Measurements from ENCODE around the gene DDX10. TPM values are rescaled to one million over a fixed set of nuclear protein-coding genes. Genes with fewer than 3 reads are reported as not detected.

DDX10 gene
- total and polyA plus RNA-seq, 7 donors, result 12.0 to 41.0 (median 18.2) TPM

DNA sequence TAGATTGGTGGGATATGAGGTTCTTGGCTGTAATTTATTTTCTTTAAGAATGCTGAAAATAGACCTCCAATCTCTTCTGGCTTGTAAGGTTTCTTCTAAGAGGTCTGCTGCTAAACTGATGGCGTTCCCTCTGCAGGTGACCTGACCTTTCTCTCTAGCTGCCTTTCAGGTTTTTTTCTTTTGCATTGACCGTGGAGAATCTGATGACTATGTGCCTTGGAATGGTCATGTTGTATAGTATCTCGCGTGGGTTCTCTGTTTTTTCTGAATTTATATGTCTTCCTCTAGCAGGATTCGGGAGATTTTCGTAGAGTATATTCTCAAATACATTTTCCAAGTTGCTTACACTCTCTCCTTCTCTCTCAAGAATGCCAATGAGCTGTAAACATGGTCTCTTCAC, 122.2 kb downstream of the DDX10 start:
- WGBS, 2 donors, result 93 to 95% methylated on average over 6 of the region's 6 CpGs
- no peak overlapping the region for H3K27ac ChIP-seq
- H3K9me3 ChIP-seq, result no peaks in the 10 kb centered on the region
- H3K4me3 ChIP-seq, result no peak overlapping the region
- no peaks in the 10 kb centered on the region for H3K27me3 ChIP-seq
- TF ChIP-seq POLR2AphosphoS5 (IDR thresholded peaks at IDR 0.05), result no peak
- TF ChIP-seq, protein P1, sequence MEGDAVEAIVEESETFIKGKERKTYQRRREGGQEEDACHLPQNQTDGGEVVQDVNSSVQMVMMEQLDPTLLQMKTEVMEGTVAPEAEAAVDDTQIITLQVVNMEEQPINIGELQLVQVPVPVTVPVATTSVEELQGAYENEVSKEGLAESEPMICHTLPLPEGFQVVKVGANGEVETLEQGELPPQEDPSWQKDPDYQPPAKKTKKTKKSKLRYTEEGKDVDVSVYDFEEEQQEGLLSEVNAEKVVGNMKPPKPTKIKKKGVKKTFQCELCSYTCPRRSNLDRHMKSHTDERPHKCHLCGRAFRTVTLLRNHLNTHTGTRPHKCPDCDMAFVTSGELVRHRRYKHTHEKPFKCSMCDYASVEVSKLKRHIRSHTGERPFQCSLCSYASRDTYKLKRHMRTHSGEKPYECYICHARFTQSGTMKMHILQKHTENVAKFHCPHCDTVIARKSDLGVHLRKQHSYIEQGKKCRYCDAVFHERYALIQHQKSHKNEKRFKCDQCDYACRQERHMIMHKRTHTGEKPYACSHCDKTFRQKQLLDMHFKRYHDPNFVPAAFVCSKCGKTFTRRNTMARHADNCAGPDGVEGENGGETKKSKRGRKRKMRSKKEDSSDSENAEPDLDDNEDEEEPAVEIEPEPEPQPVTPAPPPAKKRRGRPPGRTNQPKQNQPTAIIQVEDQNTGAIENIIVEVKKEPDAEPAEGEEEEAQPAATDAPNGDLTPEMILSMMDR (IDR thresholded peaks at IDR 0.05), result no peak
- TF ChIP-seq EP300 (IDR thresholded peaks at IDR 0.05), result no peak
- no peak for TF ChIP-seq POLR2A (IDR thresholded peaks at IDR 0.05)
- intact Hi-C loops (cut with DNase I), result no loop called here
- DNase-seq, result no peak
- no peaks in the 10 kb centered on the region for H3K36me3 ChIP-seq
- H3K4me1 ChIP-seq, result no peaks in the 10 kb centered on the region

DNA sequence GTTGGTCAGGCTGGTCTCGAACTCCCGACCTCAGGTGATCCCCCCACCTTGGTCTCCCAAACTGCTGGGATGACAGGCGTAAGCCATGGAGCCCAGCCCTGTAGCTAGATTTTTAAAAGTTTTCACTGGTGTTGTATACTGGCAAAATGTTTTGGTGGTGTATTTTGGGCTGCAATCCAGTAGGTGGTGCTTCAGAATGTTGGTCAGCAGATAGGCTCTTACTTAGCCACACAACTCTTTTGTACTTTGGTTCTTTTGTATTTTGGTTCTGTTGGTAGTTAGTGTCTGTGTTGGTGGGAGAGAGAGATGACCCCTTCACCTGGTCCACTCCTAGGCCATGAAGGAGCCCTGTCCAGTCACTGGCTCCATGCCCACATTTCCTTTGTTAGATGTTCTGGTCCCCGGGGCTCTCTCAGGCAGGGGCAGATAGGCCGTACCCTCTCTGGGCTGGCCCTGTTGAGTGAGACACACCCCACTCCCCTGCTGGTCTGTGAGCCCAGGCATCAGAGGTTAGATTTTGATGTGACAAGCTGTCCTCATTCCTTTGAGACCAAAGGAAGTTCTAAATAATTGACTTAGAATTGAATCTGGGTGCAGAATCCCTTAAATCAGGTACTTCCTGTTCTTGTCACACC, 123.8 kb downstream of the DDX10 start:
- Histone ChIP-seq H3K9me3 (no peaks in the 10 kb centered on the region), H3K4me3 (no peak overlapping the region), H3K27ac (no peak overlapping the region), H3K27me3 (no peaks in the 10 kb centered on the region), H3K4me1 (no peaks in the 10 kb centered on the region), H3K36me3 (no peaks in the 10 kb centered on the region)
- no peak for DNase-seq
- TF ChIP-seq POLR2AphosphoS5 (IDR thresholded peaks at IDR 0.05), result no peak
- TF ChIP-seq POLR2A (IDR thresholded peaks at IDR 0.05), result no peak
- TF ChIP-seq, protein P1 (IDR thresholded peaks at IDR 0.05), result no peak
- TF ChIP-seq EP300 (IDR thresholded peaks at IDR 0.05), result no peak
- WGBS, 2 donors, result 95 to 97% methylated on average over 5 of the region's 5 CpGs
- intact Hi-C loops (cut with DNase I), result no loop called here

DNA sequence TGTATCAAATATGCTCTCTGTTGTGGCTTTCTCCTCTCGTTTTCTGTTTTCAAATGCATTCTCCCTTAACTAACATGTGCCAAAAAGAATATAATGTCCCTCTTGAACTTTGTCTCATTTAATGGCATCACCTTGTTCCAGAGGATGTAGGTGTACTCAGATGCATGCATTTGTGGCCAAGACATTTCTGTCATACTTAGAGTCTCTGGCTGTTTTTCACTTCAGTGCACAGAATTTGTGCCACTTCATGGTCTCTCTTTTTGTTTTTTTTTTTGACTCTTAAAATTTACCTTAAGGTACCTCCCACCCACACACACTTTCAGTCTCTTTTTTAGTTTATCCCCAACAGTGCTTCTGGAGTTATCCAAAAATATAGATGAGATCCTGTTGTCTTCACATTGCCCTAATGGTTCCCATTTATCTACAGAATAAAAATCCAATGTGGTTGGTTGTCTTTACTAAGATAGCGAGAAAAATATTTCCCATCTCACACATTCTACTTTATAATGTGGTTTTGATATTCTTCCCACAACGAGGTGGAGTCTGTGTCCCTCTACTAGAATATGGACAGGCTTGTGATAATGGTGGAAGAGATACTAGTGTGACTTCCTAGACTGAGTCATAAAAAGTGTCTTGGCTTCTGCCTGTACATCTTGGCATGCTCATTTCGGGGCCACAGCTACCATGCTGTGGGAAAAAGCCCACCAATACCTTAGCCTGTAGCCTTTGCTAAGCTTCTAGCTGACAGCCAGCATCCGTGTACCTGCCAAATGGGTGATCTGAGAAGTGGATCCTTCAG, 125.8 kb downstream of the DDX10 start:
- Histone ChIP-seq H3K36me3 (no peaks in the 10 kb centered on the region), H3K9me3 (no peaks in the 10 kb centered on the region), H3K27ac (no peak overlapping the region), H3K4me1 (no peaks in the 10 kb centered on the region), H3K27me3 (no peaks in the 10 kb centered on the region), H3K4me3 (no peak overlapping the region)
- WGBS, 2 donors, result 70 to 71% methylated on average over 5 of the region's 5 CpGs
- TF ChIP-seq POLR2A (IDR thresholded peaks at IDR 0.05) (no peak), EP300 (IDR thresholded peaks at IDR 0.05) (no peak), POLR2AphosphoS5 (IDR thresholded peaks at IDR 0.05) (no peak)
- TF ChIP-seq, protein P1 (IDR thresholded peaks at IDR 0.05), result no peak
- intact Hi-C loops (cut with DNase I), result no loop called here
- no peak for DNase-seq

DNA sequence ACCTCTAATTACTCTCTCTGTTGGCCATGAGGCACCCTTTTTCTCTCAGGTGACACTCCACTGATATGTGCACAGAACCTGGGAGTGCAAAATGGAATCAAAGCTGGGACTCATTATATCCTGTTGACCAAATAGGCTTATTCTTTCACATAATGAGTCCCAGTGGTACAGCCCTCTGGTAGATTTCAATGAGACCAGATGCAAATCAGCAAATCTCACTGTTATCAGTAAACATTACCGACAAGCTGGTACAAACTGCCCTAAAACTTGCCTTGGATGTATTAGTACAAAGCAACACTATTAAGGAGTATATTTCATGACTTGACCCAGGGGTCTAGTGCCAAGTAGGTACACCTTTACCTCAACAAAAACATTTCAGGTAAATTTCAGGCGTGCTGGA, 128.3 kb downstream of the DDX10 start:
- TF ChIP-seq EP300 (IDR thresholded peaks at IDR 0.05), result no peak
- no peak for TF ChIP-seq POLR2AphosphoS5 (IDR thresholded peaks at IDR 0.05)
- TF ChIP-seq POLR2A (IDR thresholded peaks at IDR 0.05), result no peak
- TF ChIP-seq, protein P1 (IDR thresholded peaks at IDR 0.05), result no peak
- Histone ChIP-seq H3K4me1 (no peaks in the 10 kb centered on the region), H3K36me3 (no peaks in the 10 kb centered on the region), H3K27ac (no peak overlapping the region), H3K27me3 (no peaks in the 10 kb centered on the region), H3K4me3 (no peak overlapping the region), H3K9me3 (no peaks in the 10 kb centered on the region)
- WGBS, 2 donors, result 95 to 98% methylated on average over 2 of the region's 2 CpGs
- no peak for DNase-seq
- intact Hi-C loops (cut with DNase I), result no loop called here
